ENCODE results near the gene SH2D4B.

- TF ChIP-seq CTCF (IDR thresholded peaks at IDR 0.05) (no peak), POLR2A (IDR thresholded peaks at IDR 0.05) (no peak)
These were observed 33.6 kb downstream of the SH2D4B start for GRCh38 chr10:80571352-80571751.
